HG03469 (cell line): Measurements from ENCODE around the gene TSPAN7.

Source experiments
- ATAC-seq: cut with Tn5 transposase; IDR thresholded peaks from one replicate; pipeline ENCODE4 v1.9.1; 2021; ENCODE audit warnings: mild to moderate bottlenecking, moderate library complexity, moderate number of reproducible peaks; ENCODE audit not compliant: unreplicated experiment

Gene TSPAN7

GRCh38 chrX:38561126-38561868 lies at the start of gene TSPAN7:
Gene TSPAN7 (plus strand): TSS chrX:38561542. CDS start chrX:38561547, 5 bp downstream.
- peak; percentile 65 for ATAC-seq

GRCh38 chrX:38513112-38513742 lies 48.1 kb upstream of the TSPAN7 start:
- ATAC-seq: no peak

GRCh38 chrX:38514016-38514854 lies 47.1 kb upstream of the TSPAN7 start:
- no peak for ATAC-seq

GRCh38 chrX:38515291-38515690 lies 46.1 kb upstream of the TSPAN7 start:
- no peak for ATAC-seq

- ATAC-seq: no peak
These were observed 45.1 kb upstream of the TSPAN7 start for GRCh38 chrX:38516196-38516774.

GRCh38 chrX:38519651-38520050 lies 41.7 kb upstream of the TSPAN7 start:
- ATAC-seq: no peak

- no peak for ATAC-seq
These were observed 23.2 kb upstream of the TSPAN7 start for GRCh38 chrX:38538134-38538533.

GRCh38 chrX:38539748-38540147 lies 21.6 kb upstream of the TSPAN7 start:
- ATAC-seq: no peak

- ATAC-seq: no peak
These were observed 12.8 kb upstream of the TSPAN7 start for GRCh38 chrX:38548508-38548907.

GRCh38 chrX:38552721-38553120 lies 8.6 kb upstream of the TSPAN7 start:
- ATAC-seq: no peak

GRCh38 chrX:38558686-38559085 lies 2.7 kb upstream of the TSPAN7 start:
- no peak for ATAC-seq

- no peak for ATAC-seq
These were observed 591 bp upstream of the TSPAN7 start for GRCh38 chrX:38560776-38561125.

- no peak for ATAC-seq
These were observed 793 bp downstream of the TSPAN7 start for GRCh38 chrX:38561951-38562719.

- ATAC-seq: no peak
These were observed 1.7 kb downstream of the TSPAN7 start for GRCh38 chrX:38563030-38563429.

- no peak for ATAC-seq
These were observed 9.1 kb downstream of the TSPAN7 start for GRCh38 chrX:38570396-38570795.

GRCh38 chrX:38571058-38571457 lies 9.7 kb downstream of the TSPAN7 start:
- ATAC-seq: no peak

- no peak for ATAC-seq
These were observed 13.5 kb downstream of the TSPAN7 start for GRCh38 chrX:38574858-38575257.

- no peak for ATAC-seq
These were observed 14.5 kb downstream of the TSPAN7 start for GRCh38 chrX:38575888-38576287.

GRCh38 chrX:38577738-38578137 lies 16.4 kb downstream of the TSPAN7 start:
- no peak for ATAC-seq

GRCh38 chrX:38578167-38578566 lies 16.8 kb downstream of the TSPAN7 start:
- no peak for ATAC-seq

GRCh38 chrX:38583181-38583580 lies 21.8 kb downstream of the TSPAN7 start:
- no peak for ATAC-seq
